Frontal cortex (tissue), 4 donors: ENCODE data around the gene PXK. TPM values are rescaled to one million over a fixed set of nuclear protein-coding genes. Genes with fewer than 3 reads are reported as not detected.

Experiments
- DNase-seq, 2 donors: peaks; one replicate each; pipeline ENCODE4 v3.0.0; 2012; ENCODE audit warnings: low spot score in 2 of 2
- FAIRE-seq: peaks from 2 replicates; lab custom pipeline; 2012; peaks lifted over from hg19 to GRCh38; lab: Jason Lieb, UNC
- total RNA-seq: library from RNA; depleted of rRNA; stranded (reverse); fragments of >200 nt; gene quantifications from one replicate; pipeline ENCODE4 v1.2.3, GENCODE V29; 2014
- donor health status: control.
- donor health status: control.
- donor health status: control.

PXK gene
- total RNA-seq, 1 donor from 2014 or later: 22.0 TPM

GRCh38 chr3:58375254-58375653, 42.6 kb downstream of the PXK start:
- no peak for FAIRE-seq

DNA sequence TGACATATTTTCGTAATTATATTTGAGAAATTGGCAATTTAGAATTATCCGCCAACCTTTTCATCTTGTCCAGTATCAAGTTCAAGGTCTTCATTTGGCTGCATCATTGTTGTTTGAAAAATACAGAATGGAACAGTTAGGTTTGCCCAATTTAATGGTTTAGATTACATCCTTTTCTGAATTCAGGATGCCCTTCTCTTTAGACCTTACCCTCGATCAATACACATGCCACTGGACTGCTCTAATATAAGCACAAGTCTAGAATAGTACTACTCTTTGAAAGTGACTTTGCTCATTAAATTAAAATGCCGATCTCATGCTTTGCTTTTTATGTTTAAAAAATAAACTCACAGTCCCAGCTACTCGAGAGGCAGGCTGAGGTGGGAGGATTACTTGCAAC, 44.5 kb downstream of the PXK start:
- DNase-seq: no peak
- no peak for FAIRE-seq

More at GRCh38 chr3:58375254-58375653, 42.6 kb downstream of the PXK start:
- DNase-seq: no peak

DNA sequence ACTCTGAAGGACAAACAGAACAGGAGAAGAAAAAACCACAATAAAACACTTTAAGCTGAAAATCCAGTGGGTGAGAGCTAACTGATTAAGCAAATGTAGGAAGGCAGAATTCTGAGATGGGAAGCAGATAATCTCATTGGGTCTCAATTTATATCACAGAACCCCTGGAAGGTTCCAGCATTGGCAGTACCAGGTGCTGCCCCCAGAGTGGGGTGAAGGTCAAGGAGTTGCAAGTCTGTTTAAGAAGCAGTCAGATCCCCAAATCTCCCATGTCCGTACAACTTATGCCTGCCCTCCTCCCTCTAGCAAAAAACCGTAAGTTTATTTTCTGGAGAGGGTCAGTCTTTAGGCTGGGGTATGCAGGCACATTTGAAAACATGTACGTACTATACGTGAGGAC, 45.1 kb downstream of the PXK start:
- FAIRE-seq: no peak
- DNase-seq: no peak

- no peak for FAIRE-seq
- no peak for DNase-seq
These were observed 46.8 kb downstream of the PXK start for GRCh38 chr3:58379351-58380073.

GRCh38 chr3:58383476-58383875, 50.8 kb downstream of the PXK start:
- no peak for FAIRE-seq
- DNase-seq: no peak

GRCh38 chr3:58383904-58384303, 51.2 kb downstream of the PXK start:
- FAIRE-seq: no peak
- no peak for DNase-seq

GRCh38 chr3:58384381-58385090, 51.8 kb downstream of the PXK start:
- DNase-seq (no peak), FAIRE-seq (no peak)

GRCh38 chr3:58386626-58387365, 54.1 kb downstream of the PXK start:
- FAIRE-seq (no peak), DNase-seq (peak; percentile 16 to 18)

DNA sequence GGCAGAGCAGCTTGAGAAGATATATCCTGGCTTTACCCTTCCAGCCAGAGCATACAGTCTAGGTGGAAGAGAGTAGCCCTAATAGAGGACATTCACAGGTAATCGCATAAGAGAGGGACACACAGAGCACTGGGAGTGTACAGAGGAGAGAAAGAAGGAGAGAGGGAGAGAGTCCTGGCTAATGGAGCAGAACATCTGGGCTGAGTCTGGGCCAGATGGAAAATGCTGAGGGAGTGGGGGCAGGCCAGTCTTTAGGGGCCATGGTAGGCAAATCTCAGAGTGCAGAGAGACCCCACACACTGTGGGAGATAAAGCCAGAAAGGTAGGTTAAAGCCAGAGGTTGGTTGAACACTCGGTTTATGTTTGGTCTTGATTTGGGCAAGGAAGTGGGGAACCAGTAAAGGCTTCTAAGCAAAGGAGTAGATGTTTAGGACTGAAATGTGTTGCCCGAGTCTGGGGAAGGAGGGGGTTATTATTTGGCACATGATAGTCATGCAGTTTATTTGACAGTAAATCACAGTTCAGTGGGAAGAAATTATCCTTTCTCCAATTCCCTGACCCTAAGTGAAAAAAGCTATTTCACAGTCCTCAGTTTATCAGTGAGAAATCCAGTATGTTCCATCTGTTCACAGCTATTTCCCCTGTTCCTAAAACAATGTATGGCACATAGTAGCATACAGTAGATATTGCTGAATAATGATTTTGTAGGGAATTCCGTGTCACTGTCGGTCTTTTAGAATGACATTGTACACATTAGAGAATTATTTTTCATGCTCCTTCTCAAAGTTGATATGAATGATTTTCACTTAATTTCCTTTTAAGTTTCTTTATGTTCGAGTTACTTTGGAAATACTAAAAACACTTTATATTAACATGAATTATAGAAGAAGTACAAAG, 55.2 kb downstream of the PXK start:
- FAIRE-seq (no peak), DNase-seq (no peak)

DNA sequence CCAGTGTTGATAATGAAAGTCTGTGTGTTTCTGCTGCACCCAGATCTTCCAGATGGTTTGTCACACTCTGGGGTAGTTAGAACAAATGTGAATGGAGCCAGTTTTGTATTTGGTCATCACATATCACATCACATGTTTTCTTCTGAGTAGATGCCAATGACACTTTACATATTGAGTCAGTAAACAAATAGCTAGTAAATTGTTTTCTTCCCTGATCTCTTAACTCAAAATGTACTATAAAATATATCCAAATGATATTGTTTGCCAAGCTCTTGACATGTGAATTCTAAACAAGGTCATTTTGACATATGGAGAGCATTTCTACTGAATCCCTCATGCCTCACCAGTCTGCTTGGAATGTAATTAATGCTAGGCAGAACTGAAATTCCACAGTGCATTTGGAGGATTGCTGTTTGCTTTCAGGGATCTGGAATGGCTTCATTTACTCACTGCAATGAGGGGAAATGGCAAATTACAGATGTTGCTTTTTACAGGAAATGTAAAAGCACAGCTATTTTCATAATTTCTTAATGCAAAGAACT, 55.9 kb downstream of the PXK start:
- FAIRE-seq (peak; percentile 98), DNase-seq (peak; percentile 20 to 40)

GRCh38 chr3:58391156-58391865, 58.6 kb downstream of the PXK start:
- DNase-seq: no peak
- FAIRE-seq: no peak

DNA sequence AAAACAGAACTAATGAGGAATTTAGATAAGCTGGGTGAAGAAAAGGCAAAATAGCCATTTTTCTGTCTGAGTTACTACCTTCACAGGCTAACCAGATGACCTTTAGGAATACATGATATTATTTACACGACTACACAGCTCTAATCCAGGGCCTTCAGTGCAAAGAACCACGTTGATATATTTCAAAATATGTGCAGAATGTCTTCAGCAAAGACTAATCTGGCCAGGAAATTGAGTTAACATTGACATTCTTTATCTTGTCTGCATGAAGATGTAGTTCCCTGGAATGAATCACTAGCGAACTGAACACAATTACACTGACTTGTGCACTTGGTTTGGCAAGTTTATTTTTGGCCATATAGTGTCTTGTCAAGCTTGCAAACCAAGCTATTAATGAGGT, 59.5 kb downstream of the PXK start:
- FAIRE-seq: no peak
- no peak for DNase-seq

DNA sequence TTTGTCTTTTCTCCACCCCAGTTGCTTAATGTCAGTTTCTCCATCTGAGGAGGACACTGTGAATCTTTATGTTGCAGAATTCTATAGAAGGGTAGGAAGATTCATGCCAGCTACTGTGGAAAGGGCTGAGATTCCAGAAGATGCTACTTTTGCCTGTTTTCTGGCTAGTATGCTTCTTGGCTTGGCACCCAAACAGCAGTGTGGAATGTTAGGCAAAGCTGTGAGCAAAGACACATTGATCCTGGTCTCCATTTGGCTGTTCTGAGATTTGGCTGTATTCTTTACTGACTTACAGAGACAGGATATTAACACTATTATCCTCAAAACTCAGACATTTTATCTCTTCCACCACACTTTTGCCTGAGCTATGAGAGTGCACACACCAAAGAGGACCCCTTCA, 61.6 kb downstream of the PXK start:
- FAIRE-seq: no peak
- no peak for DNase-seq

- DNase-seq: no peak
- FAIRE-seq: no peak
These were observed 66.1 kb downstream of the PXK start for GRCh38 chr3:58398669-58399333.

DNA sequence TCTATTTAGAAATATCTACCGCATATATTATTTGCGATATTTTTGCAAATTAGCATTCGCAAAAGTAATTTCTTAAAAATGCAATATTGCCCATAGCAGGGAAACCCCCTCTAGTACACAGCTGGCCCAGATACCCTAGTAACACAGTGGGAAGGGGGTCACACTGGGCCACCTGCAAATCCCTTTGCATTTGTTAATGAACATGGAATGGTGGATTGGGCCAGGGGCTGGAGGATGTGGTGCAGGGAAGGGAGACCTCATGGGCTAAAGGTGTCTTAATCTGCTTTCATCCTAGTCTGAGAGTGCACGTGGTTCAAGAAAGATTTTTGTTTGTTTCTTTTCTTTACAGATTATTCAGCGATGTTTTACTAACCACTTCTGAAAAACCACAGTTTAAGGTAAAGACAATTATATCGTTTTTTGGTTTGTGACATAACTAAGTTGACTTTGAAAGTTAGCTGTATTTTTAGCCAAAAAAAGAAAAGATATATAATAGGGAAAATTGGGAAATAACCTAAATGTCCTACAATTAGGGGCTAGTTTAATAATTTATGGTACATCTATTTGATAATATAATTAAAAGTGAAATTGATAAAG, 70.9 kb downstream of the PXK start:
- DNase-seq: no peak
- peak; percentile 21 for FAIRE-seq

- DNase-seq: no peak
- no peak for FAIRE-seq
These were observed 71.7 kb downstream of the PXK start for GRCh38 chr3:58404396-58404795.

- no peak for DNase-seq
- FAIRE-seq: no peak
These were observed 76.2 kb downstream of the PXK start for GRCh38 chr3:58408906-58409305.

GRCh38 chr3:58409663-58410062, 77.0 kb downstream of the PXK start:
- no peak for FAIRE-seq
- DNase-seq: no peak
